Measurements from ENCODE around the gene GGCT.
A peak's percentile ranks its signal among the peaks of the same experiment; 100 is the strongest.

The GGCT gene

DNA sequence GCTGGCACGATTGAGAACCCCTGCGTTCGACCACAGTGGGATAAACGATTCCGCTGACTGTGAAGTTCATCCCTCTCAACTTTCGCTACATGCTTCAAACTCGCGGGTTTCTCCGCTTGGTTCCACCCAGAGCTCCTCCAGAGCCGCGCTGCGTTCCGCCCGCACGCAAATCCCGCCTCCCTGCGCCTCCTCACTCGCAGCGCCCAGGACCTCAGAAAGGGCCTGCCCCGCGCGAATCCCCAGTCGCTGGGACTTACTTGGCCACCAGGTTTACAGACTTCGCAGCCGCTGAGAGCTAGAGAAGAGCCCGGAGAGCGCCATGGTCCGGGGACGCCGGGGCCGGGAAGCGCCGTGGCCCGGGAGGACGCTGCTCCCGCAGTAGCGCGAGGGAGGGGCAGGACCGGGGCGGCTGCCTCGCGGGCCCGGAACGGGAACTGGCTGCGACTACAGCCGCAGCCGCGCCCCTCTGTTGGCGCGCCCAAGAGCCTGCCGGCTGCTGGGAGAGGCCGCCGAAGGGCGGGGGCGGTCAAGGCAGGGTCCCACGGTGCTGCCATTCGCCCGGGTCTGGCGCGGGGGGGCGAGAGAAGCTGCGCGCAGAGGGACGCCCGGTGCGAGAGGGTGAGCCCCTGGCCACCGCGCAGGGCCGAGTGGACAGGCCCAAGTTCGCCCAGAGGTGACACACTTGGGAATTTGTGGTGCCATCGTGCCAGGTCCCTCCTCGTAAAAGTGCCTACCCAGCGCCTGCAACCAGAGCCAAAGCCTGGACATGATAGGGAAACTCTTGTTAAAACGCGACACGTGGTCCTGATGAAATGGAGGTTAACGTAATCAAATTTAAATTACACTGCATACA lies 26.1 kb downstream of the GGCT start, which contains the start of gene NOD1:
TSS of gene NOD1 (minus strand) at position 436 of the 853 bp plus-strand sequence. CDS start 21,863 bp downstream, outside the sequence.
- Mint-ChIP-seq H3K9me3 (no peaks in the 10 kb centered on the region), H3K4me1 (ENCODE audit: low read depth) (peaks cover 57% of the 10 kb centered on the region), H3K4me3 (peak within 1 kb of the TSS; percentile 90), H3K27ac (peak within 1 kb of the TSS; percentile 93), H3K27me3 (no peaks in the 10 kb centered on the region), H3K36me3 (ENCODE audit: low read depth) (peaks cover 13% of the 10 kb centered on the region)
- DNase-seq: peak; percentile 86

DNA sequence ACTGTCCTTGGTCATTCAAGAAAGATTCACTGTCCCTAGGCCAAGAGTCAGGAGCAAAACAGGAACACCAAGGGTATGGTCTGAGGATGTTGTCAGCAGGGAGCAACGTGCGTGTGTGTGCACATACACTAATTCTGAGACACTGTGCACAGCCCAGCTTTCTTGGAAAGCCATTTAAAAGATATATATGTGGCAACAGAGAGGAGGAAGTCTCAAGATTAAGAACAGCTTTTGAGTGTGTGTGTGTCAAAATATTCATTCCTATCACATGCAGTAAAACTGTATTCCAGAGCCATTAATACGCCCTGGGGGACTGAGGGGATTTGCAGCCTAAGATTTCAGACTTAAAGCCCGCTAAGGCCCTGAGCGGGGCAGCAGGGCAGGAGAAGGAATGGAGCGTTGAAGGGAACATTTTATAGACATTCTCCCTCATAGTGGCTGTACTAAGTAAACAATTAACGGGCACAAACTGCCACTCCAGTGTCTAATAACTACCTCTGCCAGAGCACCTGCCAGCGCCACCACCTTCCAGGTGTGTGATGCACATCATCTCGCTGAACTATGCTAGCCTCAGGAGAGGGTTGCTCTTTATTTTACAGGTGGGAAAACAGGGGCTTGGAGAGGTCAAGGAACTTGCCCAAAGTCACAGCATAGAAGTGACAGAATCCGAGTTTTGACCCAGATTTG lies 28.0 kb downstream of the GGCT start:
- H3K4me1 Mint-ChIP-seq (ENCODE audit: low read depth): peaks cover 75% of the 10 kb centered on the region

GRCh38 chr7:30475580-30475979 lies 29.0 kb downstream of the GGCT start:
- no peaks in the 10 kb centered on the region for H3K27me3 Mint-ChIP-seq
- H3K9me3 Mint-ChIP-seq: no peaks in the 10 kb centered on the region
- H3K4me1 Mint-ChIP-seq (ENCODE audit: low read depth): peaks cover 85% of the 10 kb centered on the region
- H3K36me3 Mint-ChIP-seq (ENCODE audit: low read depth): peaks cover 17% of the 10 kb centered on the region
- H3K4me3 Mint-ChIP-seq: no peak overlapping the region
- DNase-seq: no peak
- H3K27ac Mint-ChIP-seq: peak overlapping the region; percentile 8

More for the DNA sequence above, 28.0 kb downstream of the GGCT start:
- no peak for DNase-seq
- Mint-ChIP-seq H3K27me3 (no peaks in the 10 kb centered on the region), H3K9me3 (no peaks in the 10 kb centered on the region), H3K36me3 (ENCODE audit: low read depth) (peaks cover 17% of the 10 kb centered on the region), H3K4me3 (peak overlapping the region; percentile 41), H3K27ac (peak overlapping the region; percentile 24)

DNA sequence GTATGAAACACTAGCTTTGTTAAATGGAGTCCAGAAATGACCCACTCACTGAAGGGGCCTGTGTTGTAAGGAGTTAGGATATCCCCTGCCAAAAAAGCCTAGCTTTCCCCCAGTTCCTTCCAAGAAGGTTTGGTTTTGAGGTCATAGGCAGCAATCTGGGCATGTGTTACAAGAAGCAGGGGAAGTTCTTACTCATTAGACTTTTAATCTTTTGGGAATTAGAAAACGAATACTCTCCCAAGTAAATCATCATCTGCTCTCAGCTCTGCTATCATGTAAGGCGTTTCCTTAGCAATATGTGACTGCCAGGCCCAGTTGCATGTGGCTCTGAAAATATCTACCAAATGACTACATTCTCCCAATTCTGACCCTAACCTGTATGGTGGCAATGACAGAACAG lies 29.7 kb downstream of the GGCT start:
- H3K27ac Mint-ChIP-seq: no peak overlapping the region
- peaks cover 17% of the 10 kb centered on the region for H3K36me3 Mint-ChIP-seq (ENCODE audit: low read depth)
- no peak for DNase-seq
- no peak overlapping the region for H3K4me3 Mint-ChIP-seq
- H3K9me3 Mint-ChIP-seq: no peaks in the 10 kb centered on the region
- peaks cover 88% of the 10 kb centered on the region for H3K4me1 Mint-ChIP-seq (ENCODE audit: low read depth)
- no peaks in the 10 kb centered on the region for H3K27me3 Mint-ChIP-seq

- DNase-seq: no peak
- Mint-ChIP-seq H3K27ac (no peak overlapping the region), H3K4me1 (ENCODE audit: low read depth) (peaks cover 87% of the 10 kb centered on the region), H3K36me3 (ENCODE audit: low read depth) (peaks cover 17% of the 10 kb centered on the region), H3K9me3 (no peaks in the 10 kb centered on the region), H3K27me3 (no peaks in the 10 kb centered on the region), H3K4me3 (no peak overlapping the region)
Measured at GRCh38 chr7:30474485-30474884, 30.1 kb downstream of the GGCT start.

DNA sequence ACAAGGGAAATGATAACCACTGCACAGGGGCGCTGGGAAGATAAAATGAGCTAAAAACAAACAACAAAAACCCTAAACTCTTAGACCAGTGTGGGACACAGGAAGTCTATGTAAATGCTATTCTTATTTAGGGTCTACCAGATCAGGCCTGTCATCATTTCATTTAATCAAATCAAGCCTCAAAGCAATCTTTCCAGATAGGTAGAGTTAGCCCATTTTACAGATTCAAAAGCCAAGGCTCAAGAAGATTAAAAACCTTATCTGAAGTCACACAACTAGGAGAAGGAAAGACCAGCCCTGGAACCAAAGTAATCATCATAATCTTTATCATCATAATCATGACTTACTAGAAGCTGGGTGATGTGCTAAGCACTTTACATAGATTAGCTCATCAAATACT lies 30.7 kb downstream of the GGCT start:
- Mint-ChIP-seq H3K27ac (no peak overlapping the region), H3K36me3 (ENCODE audit: low read depth) (peaks cover 17% of the 10 kb centered on the region), H3K4me1 (ENCODE audit: low read depth) (peaks cover 85% of the 10 kb centered on the region), H3K4me3 (no peak overlapping the region), H3K9me3 (no peaks in the 10 kb centered on the region), H3K27me3 (no peaks in the 10 kb centered on the region)
- no peak for DNase-seq

DNA sequence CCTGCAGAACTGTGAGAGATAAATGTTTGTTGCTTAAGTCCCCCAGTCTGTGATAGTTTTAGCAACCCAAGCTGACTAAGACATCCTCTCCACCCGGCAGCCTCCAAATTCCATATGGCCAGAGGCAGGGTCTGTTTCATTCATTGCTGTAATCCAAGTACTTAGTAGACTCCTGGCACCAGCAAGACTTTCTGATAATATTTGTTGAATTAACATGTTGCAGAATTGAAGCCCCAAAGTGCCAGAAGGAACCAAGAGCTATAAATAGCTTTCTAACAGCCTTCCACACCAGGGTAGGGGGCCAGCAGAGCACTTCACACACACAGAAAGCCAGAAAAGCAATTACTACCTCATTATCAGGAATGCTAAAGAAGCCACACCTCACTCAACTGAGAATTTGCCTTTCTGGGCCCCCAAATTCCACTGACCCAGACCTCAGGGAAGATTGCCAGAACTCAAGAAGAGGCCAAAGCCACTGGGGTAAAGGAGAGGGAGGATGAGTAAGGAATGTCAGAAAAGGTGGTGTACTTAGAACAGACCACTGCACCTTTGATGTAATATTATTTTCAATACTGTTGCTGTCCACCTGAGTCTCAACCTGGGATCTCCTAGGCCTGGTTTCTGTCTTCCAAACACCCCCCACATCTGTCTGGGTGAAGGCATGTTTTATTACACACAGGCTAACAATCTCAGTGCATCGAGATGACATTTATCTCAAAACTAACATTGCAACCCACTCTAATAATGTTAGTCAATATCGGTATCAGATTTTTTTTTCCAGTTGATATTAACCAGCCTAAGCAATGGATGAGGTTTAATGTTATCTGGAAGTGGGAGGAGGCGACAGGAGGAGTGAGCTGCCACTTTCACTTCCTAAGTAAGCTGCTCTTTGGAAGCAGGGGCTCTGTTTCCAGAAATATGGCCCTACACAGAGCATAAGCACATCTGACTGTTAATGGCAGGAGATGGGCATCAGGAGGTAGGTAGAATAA lies 31.5 kb downstream of the GGCT start:
- H3K4me1 Mint-ChIP-seq (ENCODE audit: low read depth): peaks cover 91% of the 10 kb centered on the region
- no peaks in the 10 kb centered on the region for H3K9me3 Mint-ChIP-seq
- no peak overlapping the region for H3K4me3 Mint-ChIP-seq
- no peak overlapping the region for H3K27ac Mint-ChIP-seq
- peaks cover 13% of the 10 kb centered on the region for H3K36me3 Mint-ChIP-seq (ENCODE audit: low read depth)
- no peak for DNase-seq
- no peaks in the 10 kb centered on the region for H3K27me3 Mint-ChIP-seq

- Mint-ChIP-seq H3K27ac (no peak overlapping the region), H3K4me1 (ENCODE audit: low read depth) (peaks cover 89% of the 10 kb centered on the region), H3K4me3 (no peak overlapping the region), H3K9me3 (no peaks in the 10 kb centered on the region), H3K36me3 (ENCODE audit: low read depth) (peaks cover 11% of the 10 kb centered on the region), H3K27me3 (no peaks in the 10 kb centered on the region)
- DNase-seq: no peak
Measured at GRCh38 chr7:30472081-30472783, 32.4 kb downstream of the GGCT start.

GRCh38 chr7:30471205-30471604 lies 33.4 kb downstream of the GGCT start:
- Mint-ChIP-seq H3K4me3 (no peak overlapping the region), H3K27me3 (no peaks in the 10 kb centered on the region), H3K4me1 (ENCODE audit: low read depth) (peaks cover 80% of the 10 kb centered on the region), H3K9me3 (no peaks in the 10 kb centered on the region), H3K27ac (no peak overlapping the region), H3K36me3 (ENCODE audit: low read depth) (peaks cover 11% of the 10 kb centered on the region)
- DNase-seq: no peak

DNA sequence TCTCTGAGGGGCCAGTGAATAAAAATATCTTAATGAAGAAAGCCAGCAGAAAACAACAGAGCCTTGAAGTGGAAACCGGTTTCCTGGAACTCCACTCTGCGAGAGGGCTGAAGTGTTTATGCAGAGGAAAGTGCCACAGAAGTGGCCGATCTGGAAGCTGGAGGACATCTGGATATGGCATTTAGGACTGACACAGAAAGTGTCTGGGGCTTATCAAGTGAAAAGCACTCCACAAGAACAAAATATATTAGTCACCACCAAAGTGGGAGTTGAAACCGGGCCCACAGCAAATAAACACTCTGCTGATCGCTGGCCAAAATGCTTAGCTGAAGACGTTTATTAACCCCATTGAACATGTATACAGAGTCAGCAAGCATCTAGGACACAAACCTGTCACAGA lies 33.9 kb downstream of the GGCT start:
- H3K9me3 Mint-ChIP-seq: no peaks in the 10 kb centered on the region
- H3K27ac Mint-ChIP-seq: no peak overlapping the region
- peaks cover 80% of the 10 kb centered on the region for H3K4me1 Mint-ChIP-seq (ENCODE audit: low read depth)
- no peaks in the 10 kb centered on the region for H3K27me3 Mint-ChIP-seq
- no peak overlapping the region for H3K4me3 Mint-ChIP-seq
- peaks cover 11% of the 10 kb centered on the region for H3K36me3 Mint-ChIP-seq (ENCODE audit: low read depth)
- no peak for DNase-seq

- no peak for DNase-seq
- Mint-ChIP-seq H3K4me1 (ENCODE audit: low read depth) (peaks cover 78% of the 10 kb centered on the region), H3K9me3 (no peaks in the 10 kb centered on the region), H3K27ac (no peak overlapping the region), H3K36me3 (ENCODE audit: low read depth) (peaks cover 8% of the 10 kb centered on the region), H3K4me3 (no peak overlapping the region), H3K27me3 (no peaks in the 10 kb centered on the region)
Measured at GRCh38 chr7:30470163-30470770, 34.4 kb downstream of the GGCT start.

- Mint-ChIP-seq H3K4me1 (ENCODE audit: low read depth) (peaks cover 72% of the 10 kb centered on the region), H3K4me3 (no peak overlapping the region), H3K27ac (no peak overlapping the region), H3K9me3 (no peaks in the 10 kb centered on the region), H3K27me3 (no peaks in the 10 kb centered on the region), H3K36me3 (ENCODE audit: low read depth) (peaks cover 4% of the 10 kb centered on the region)
- no peak for DNase-seq
Measured at GRCh38 chr7:30469303-30469702, 35.3 kb downstream of the GGCT start.

DNA sequence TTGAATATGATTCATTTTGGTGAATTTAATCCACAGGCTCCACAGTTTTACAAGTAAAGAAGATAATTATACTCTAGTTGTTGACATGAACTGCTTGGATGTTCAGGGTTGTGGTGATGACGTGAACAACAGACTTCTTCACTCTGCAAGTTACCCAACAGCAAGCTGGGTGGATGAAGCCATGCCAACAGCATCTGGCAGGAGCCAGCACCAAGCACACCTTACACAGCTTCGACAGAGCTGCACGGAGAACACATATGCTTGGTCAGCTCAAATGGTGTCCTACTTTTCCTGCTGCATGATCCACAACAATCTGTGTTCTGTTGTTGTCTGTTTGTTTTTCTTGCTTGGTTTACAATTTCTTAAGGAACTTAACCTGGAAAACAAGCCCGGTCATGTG lies 35.8 kb downstream of the GGCT start:
- no peaks in the 10 kb centered on the region for H3K27me3 Mint-ChIP-seq
- no peak overlapping the region for H3K4me3 Mint-ChIP-seq
- no peak for DNase-seq
- H3K27ac Mint-ChIP-seq: no peak overlapping the region
- peaks cover 5% of the 10 kb centered on the region for H3K36me3 Mint-ChIP-seq (ENCODE audit: low read depth)
- H3K9me3 Mint-ChIP-seq: no peaks in the 10 kb centered on the region
- peaks cover 67% of the 10 kb centered on the region for H3K4me1 Mint-ChIP-seq (ENCODE audit: low read depth)
